Right hindlimb (tissue), 1 donor: ENCODE measurements around the gene ZNF532.
"Not testable (repeated sequence)": the region's sequence is repeated elsewhere in the genome, so short reads cannot be mapped to it uniquely, and the experiment has no call there.

ENCODE experiments used
- DNase-seq: peaks from one replicate; pipeline ENCODE4 v3.0.0-alpha.2; 2018

The ZNF532 gene

GRCh38 chr18:58848685-58849084 is 16.0 kb upstream of the ZNF532 start:
- DNase-seq, result no peak

GRCh38 chr18:58850786-58851469 is 13.7 kb upstream of the ZNF532 start:
- no peak for DNase-seq

- no peak for DNase-seq
These were observed 12.8 kb upstream of the ZNF532 start for GRCh38 chr18:58851856-58852255.

GRCh38 chr18:58852629-58853028 is 12.0 kb upstream of the ZNF532 start:
- DNase-seq, result no peak

GRCh38 chr18:58853561-58853960 is 11.1 kb upstream of the ZNF532 start:
- DNase-seq, result no peak

GRCh38 chr18:58855521-58855920 is 9.2 kb upstream of the ZNF532 start:
- DNase-seq, result not testable (repeated sequence)

- DNase-seq, result no peak
These were observed 7.8 kb upstream of the ZNF532 start for GRCh38 chr18:58856881-58857280.

GRCh38 chr18:58858591-58859468 is 5.8 kb upstream of the ZNF532 start:
- peak; percentile 75 for DNase-seq

GRCh38 chr18:58859907-58860306 is 4.8 kb upstream of the ZNF532 start:
- DNase-seq, result no peak

GRCh38 chr18:58860747-58861231 is 3.9 kb upstream of the ZNF532 start:
- DNase-seq, result no peak

- no peak for DNase-seq
These were observed 3.3 kb upstream of the ZNF532 start for GRCh38 chr18:58861353-58861752.

- DNase-seq, result no peak
These were observed 2.8 kb upstream of the ZNF532 start for GRCh38 chr18:58861861-58862301.

- no peak for DNase-seq
These were observed 2.3 kb upstream of the ZNF532 start for GRCh38 chr18:58862356-58862755.

- DNase-seq, result peak; percentile 51
These were observed 1.7 kb upstream of the ZNF532 start for GRCh38 chr18:58862851-58863538.

- DNase-seq, result peak; percentile 68
These were observed 1.0 kb upstream of the ZNF532 start for GRCh38 chr18:58863539-58864145.

- DNase-seq, result no peak
These were observed 435 bp downstream of the ZNF532 start for GRCh38 chr18:58865033-58865590.

- DNase-seq, result no peak
These were observed 1.0 kb downstream of the ZNF532 start for GRCh38 chr18:58865701-58866065.

GRCh38 chr18:58866066-58866772 is 1.5 kb downstream of the ZNF532 start:
- DNase-seq, result no peak

GRCh38 chr18:58866773-58867150 is 2.1 kb downstream of the ZNF532 start:
- DNase-seq, result no peak

GRCh38 chr18:58867281-58867961 is 2.7 kb downstream of the ZNF532 start:
- DNase-seq, result peak; percentile 68

GRCh38 chr18:58868440-58868839 is 3.8 kb downstream of the ZNF532 start:
- DNase-seq, result no peak
